ENCODE data around the gene NPAS3. TPM values are rescaled to one million over a fixed set of nuclear protein-coding genes. Genes with fewer than 3 reads are reported as not detected.

The NPAS3 gene
- total RNA-seq, 1 donor from 2014 or later: 2.4 TPM

DNA sequence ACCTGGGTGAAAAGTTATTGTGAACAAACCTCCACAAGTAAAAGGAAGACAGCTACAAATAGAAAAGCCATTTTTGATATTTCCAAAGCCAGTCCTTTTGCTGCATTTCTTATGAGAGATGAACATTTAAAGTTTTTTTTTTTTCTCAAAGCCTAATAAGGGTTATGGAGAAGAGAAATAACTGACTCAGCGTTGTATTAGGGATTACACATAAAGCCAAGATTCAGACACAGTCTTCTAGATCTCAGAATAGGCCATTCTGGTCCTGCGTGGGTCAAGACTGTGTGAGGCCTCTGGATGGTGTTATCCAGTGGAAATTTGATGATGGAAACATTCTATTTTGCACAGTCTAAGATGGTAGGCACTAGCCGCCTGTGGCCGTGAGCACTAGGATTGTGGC is 552.4 kb downstream of the NPAS3 start:
- Mint-ChIP-seq H3K9me3 (ENCODE audit: unreplicated experiment) (peaks cover 7% of the 10 kb centered on the region), H3K4me1 (ENCODE audit: unreplicated experiment) (peaks cover 1% of the 10 kb centered on the region), H3K4me3 (ENCODE audit: unreplicated experiment) (no peak overlapping the region), H3K27ac (ENCODE audit: unreplicated experiment) (no peak overlapping the region), H3K36me3 (ENCODE audit: unreplicated experiment) (no peaks in the 10 kb centered on the region), H3K27me3 (ENCODE audit: unreplicated experiment) (peaks cover 17% of the 10 kb centered on the region)
- TF ChIP-seq, protein P1, sequence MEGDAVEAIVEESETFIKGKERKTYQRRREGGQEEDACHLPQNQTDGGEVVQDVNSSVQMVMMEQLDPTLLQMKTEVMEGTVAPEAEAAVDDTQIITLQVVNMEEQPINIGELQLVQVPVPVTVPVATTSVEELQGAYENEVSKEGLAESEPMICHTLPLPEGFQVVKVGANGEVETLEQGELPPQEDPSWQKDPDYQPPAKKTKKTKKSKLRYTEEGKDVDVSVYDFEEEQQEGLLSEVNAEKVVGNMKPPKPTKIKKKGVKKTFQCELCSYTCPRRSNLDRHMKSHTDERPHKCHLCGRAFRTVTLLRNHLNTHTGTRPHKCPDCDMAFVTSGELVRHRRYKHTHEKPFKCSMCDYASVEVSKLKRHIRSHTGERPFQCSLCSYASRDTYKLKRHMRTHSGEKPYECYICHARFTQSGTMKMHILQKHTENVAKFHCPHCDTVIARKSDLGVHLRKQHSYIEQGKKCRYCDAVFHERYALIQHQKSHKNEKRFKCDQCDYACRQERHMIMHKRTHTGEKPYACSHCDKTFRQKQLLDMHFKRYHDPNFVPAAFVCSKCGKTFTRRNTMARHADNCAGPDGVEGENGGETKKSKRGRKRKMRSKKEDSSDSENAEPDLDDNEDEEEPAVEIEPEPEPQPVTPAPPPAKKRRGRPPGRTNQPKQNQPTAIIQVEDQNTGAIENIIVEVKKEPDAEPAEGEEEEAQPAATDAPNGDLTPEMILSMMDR (IDR thresholded peaks at IDR 0.05): no peak
- DNase-seq (ENCODE audit: extremely low spot score, unreplicated experiment): no peak

DNA sequence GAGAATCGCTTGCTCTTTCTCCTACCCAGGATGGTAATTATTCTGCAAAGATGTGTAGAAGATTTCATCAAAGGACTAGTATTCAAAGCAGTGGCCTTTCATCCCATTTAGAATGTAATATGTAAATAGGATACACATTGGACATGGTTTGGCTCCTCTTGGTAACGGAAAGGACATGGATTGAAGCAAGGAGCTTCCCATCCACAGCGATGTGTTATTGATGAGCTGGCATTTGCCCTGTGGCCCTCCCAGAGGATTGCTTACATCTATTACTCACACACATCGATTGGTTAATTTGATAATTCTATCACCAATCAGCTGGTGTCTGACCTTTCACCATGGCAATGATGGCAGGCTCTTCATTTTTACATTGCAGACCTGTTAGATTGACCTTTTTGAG is 553.8 kb downstream of the NPAS3 start:
- peaks cover 7% of the 10 kb centered on the region for H3K9me3 Mint-ChIP-seq (ENCODE audit: unreplicated experiment)
- no peak overlapping the region for H3K4me3 Mint-ChIP-seq (ENCODE audit: unreplicated experiment)
- no peak overlapping the region for H3K27ac Mint-ChIP-seq (ENCODE audit: unreplicated experiment)
- peaks cover 2% of the 10 kb centered on the region for H3K36me3 Mint-ChIP-seq (ENCODE audit: unreplicated experiment)
- H3K27me3 Mint-ChIP-seq (ENCODE audit: unreplicated experiment): peaks cover 17% of the 10 kb centered on the region
- peaks cover 1% of the 10 kb centered on the region for H3K4me1 Mint-ChIP-seq (ENCODE audit: unreplicated experiment)
- TF ChIP-seq, protein P1 (IDR thresholded peaks at IDR 0.05): no peak
- DNase-seq (ENCODE audit: extremely low spot score, unreplicated experiment): no peak

DNA sequence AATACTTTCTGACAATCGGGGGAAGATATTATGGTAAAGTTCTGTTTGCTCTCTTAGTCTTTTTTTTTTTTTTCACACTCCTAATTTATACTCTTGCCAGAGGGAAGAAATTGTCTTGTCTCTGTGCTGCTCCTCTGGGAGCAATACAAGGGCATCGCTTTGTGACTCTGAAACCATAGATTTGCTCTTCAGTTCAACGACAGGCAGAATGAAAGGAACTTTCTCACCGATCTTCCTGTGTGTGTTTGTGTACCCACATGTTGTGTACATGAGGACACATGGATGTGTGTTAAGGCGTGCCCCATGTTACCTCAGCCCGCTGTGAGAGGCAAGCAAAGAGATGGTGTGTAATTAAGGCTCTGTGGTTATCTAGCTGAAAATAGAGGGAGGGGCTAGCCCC is 554.6 kb downstream of the NPAS3 start:
- H3K4me3 Mint-ChIP-seq (ENCODE audit: unreplicated experiment): no peak overlapping the region
- no peak overlapping the region for H3K27ac Mint-ChIP-seq (ENCODE audit: unreplicated experiment)
- H3K27me3 Mint-ChIP-seq (ENCODE audit: unreplicated experiment): peaks cover 13% of the 10 kb centered on the region
- H3K9me3 Mint-ChIP-seq (ENCODE audit: unreplicated experiment): peaks cover 7% of the 10 kb centered on the region
- DNase-seq (ENCODE audit: extremely low spot score, unreplicated experiment): no peak
- peaks cover 1% of the 10 kb centered on the region for H3K4me1 Mint-ChIP-seq (ENCODE audit: unreplicated experiment)
- TF ChIP-seq, protein P1 (IDR thresholded peaks at IDR 0.05): no peak
- H3K36me3 Mint-ChIP-seq (ENCODE audit: unreplicated experiment): peaks cover 2% of the 10 kb centered on the region

DNA sequence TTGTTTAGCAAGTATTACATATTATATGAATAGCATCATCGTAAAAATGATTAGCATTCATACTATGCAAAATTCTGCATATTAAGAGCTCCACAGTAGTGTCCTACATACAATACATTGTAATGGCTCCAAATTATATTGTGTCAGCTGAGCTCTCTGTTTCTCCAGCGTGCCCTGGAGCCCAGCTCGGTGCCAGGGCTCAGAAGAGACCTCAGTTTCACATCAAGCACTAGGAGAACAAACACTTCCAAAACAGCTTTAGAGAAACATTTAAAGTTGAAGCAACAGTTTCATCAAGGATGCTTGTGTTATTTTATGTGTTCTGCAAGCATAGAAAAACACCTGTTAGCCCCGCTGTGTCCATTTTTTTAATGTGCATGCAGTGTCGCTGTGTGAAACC is 555.3 kb downstream of the NPAS3 start:
- no peak for DNase-seq (ENCODE audit: extremely low spot score, unreplicated experiment)
- no peak overlapping the region for H3K27ac Mint-ChIP-seq (ENCODE audit: unreplicated experiment)
- H3K4me1 Mint-ChIP-seq (ENCODE audit: unreplicated experiment): peaks cover 1% of the 10 kb centered on the region
- H3K9me3 Mint-ChIP-seq (ENCODE audit: unreplicated experiment): peaks cover 7% of the 10 kb centered on the region
- no peak overlapping the region for H3K4me3 Mint-ChIP-seq (ENCODE audit: unreplicated experiment)
- peaks cover 13% of the 10 kb centered on the region for H3K27me3 Mint-ChIP-seq (ENCODE audit: unreplicated experiment)
- TF ChIP-seq, protein P1 (IDR thresholded peaks at IDR 0.05): no peak
- peaks cover 2% of the 10 kb centered on the region for H3K36me3 Mint-ChIP-seq (ENCODE audit: unreplicated experiment)

DNA sequence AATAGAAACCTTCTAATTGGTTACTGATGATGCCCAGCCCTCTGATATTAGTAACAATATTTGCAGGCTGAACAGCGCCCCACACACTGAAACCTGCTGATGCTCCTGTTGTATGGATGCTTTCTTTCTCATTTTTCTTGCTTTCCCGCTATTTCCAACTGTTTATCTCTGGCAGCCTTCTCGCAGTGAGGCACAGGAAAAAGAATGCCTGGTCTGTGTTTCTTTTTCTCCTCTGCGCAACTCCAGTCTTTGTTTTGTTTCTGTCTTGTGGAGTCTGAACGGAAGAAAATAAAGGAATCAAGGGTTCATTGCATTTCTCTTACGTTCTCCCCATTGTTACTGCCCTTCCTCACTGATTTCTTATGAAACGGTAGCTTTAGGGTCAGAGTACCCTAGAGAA is 561.0 kb downstream of the NPAS3 start:
- H3K27ac Mint-ChIP-seq (ENCODE audit: unreplicated experiment): no peak overlapping the region
- H3K36me3 Mint-ChIP-seq (ENCODE audit: unreplicated experiment): peaks cover 2% of the 10 kb centered on the region
- H3K4me1 Mint-ChIP-seq (ENCODE audit: unreplicated experiment): peaks cover 9% of the 10 kb centered on the region
- DNase-seq (ENCODE audit: extremely low spot score, unreplicated experiment): no peak
- peaks cover 7% of the 10 kb centered on the region for H3K9me3 Mint-ChIP-seq (ENCODE audit: unreplicated experiment)
- TF ChIP-seq, protein P1 (IDR thresholded peaks at IDR 0.05): no peak
- peaks cover 13% of the 10 kb centered on the region for H3K27me3 Mint-ChIP-seq (ENCODE audit: unreplicated experiment)
- no peak overlapping the region for H3K4me3 Mint-ChIP-seq (ENCODE audit: unreplicated experiment)
